ENCODE results near the gene BCL7C. TPM values are rescaled to one million over a fixed set of nuclear protein-coding genes. Genes with fewer than 3 reads are reported as not detected.

Gene BCL7C
- total and polyA plus RNA-seq, 10 of the 15 experiments (the other 5 are each of a cell fraction or from before 2014, with no cell fraction given): 1.1 to 30.5 (median 13.7) TPM

- FAIRE-seq: no peak
- in situ Hi-C loops (cut with MboI): loop anchor here (5.0 kb wide), 1 partner anchor 81 kb away; the partner anchor contains the start of gene FBXL19
These were observed 52.5 kb downstream of the BCL7C start for GRCh38 chr16:30841332-30841731.

More at GRCh38 chr16:30841332-30841731, 52.5 kb downstream of the BCL7C start:
- no peak for TF ChIP-seq NFYA (IDR thresholded peaks at IDR 0.05; ENCODE audit: borderline replicate concordance, low read depth, low read length)
- no peak for TF ChIP-seq IRF5 (IDR thresholded peaks at IDR 0.05; ENCODE audit: borderline replicate concordance)
- TF ChIP-seq POLR2A (IDR thresholded peaks at IDR 0.05; ENCODE audit: low read depth, low read length): no peak
- TF ChIP-seq ZBTB40 (IDR thresholded peaks at IDR 0.05; ENCODE audit: borderline replicate concordance): no peak
- TF ChIP-seq CUX1 (IDR thresholded peaks at IDR 0.05; ENCODE audit: insufficient replicate concordance, low read depth, low read length): no peak
- no peak for TF ChIP-seq POLR2AphosphoS2 (IDR thresholded peaks at IDR 0.05; ENCODE audit: low read depth, low read length)
- no peak for TF ChIP-seq KDM1A (IDR thresholded peaks at IDR 0.05; ENCODE audit: borderline replicate concordance)
- no peak for TF ChIP-seq USF1 (IDR thresholded peaks at IDR 0.05; ENCODE audit: borderline replicate concordance, extremely low read length, insufficient read depth, low read depth, low read length)
- no peak for TF ChIP-seq BACH1 (IDR thresholded peaks at IDR 0.05; ENCODE audit: borderline replicate concordance)
- no peak for TF ChIP-seq SP1 (IDR thresholded peaks at IDR 0.05; ENCODE audit: low read depth, low read length)
- intact Hi-C loops (cut with micrococcal nuclease; ENCODE audit: unreplicated experiment): no loop called here
- H3K9me3 ChIP-seq (replicated peaks; ENCODE audit: control insufficient read depth, insufficient read depth, low read length): no peaks in the 10 kb centered on the region
- no peak overlapping the region for H3K4me3 ChIP-seq
- ChIA-PET RAD21 (ENCODE audit: unreplicated experiment) (no interaction called here), SMC1A (ENCODE audit: uncharacterized antibody, unreplicated experiment) (interaction anchor here (8.0 kb wide), 1 partner anchor 58 kb away, joined by 146 read pairs; the partner anchor contains the start of gene CTF1), POLR2A (no interaction called here), CTCF (no interaction called here)
- DNase-seq (ENCODE audit: low read depth, low spot score) (no peak), ATAC-seq (no peak)
- H3K27me3 ChIP-seq (replicated peaks in 1 of 2; ENCODE audit: control insufficient read depth in 2 of 2, insufficient read depth in 2 of 2, low read length in 1 of 2): no peaks in the 10 kb centered on the region
- H2AFZ ChIP-seq (ENCODE audit: control insufficient read depth, low read depth, low read length): no peak overlapping the region
- H4K20me1 ChIP-seq (ENCODE audit: control insufficient read depth, insufficient read depth): no peaks in the 10 kb centered on the region
- peaks cover 5% of the 10 kb centered on the region for H3K4me1 ChIP-seq (ENCODE audit: control insufficient read depth, insufficient read depth, low read length)
- H3K27ac ChIP-seq (ENCODE audit: control insufficient read depth, insufficient read depth): no peak overlapping the region
- H3K79me2 ChIP-seq (ENCODE audit: control insufficient read depth, insufficient read depth, low read length): no peaks in the 10 kb centered on the region
- WGBS (ENCODE audit: insufficient coverage, insufficient replicate concordance, low lambda C conversion rate, missing lambda C conversion rate): 70% methylated on average over 9 of the region's 9 CpGs
- BruUV-seq (replicated peaks): no TSS peak
- no peak overlapping the region for H3K9ac ChIP-seq (ENCODE audit: control insufficient read depth, insufficient read depth, low read length)
- H3K4me2 ChIP-seq (ENCODE audit: control insufficient read depth, insufficient read depth): no peak overlapping the region
- no peaks in the 10 kb centered on the region for H3K36me3 ChIP-seq (ENCODE audit: control insufficient read depth in 2 of 2, insufficient read depth in 2 of 2, low read length in 1 of 2)

Measured in GM12878 (cell line).